ENCODE measurements around the gene COMMD2.

The COMMD2 gene

GRCh38 chr3:149752051-149752787 is at the start of gene COMMD2:
TSS of gene COMMD2 (minus strand) at chr3:149752489. CDS start at chr3:149752444, 45 bp downstream.
- H3K36me3 ChIP-seq (ENCODE audit: low read depth) = peaks cover 38% of the 10 kb centered on the region
- TF ChIP-seq CTCF (IDR thresholded peaks at IDR 0.05; ENCODE audit: poor library complexity, severe bottlenecking) = peak; percentile 52
- DNase-seq (ENCODE audit: low spot score) (peak; percentile 71), ATAC-seq (ENCODE audit: low read depth) (peak; percentile 98)
- peak within 1 kb of the TSS; percentile 86 for H3K4me3 ChIP-seq (ENCODE audit: severe bottlenecking)
- no peaks in the 10 kb centered on the region for H3K9me3 ChIP-seq (ENCODE audit: severe bottlenecking)
- H3K4me1 ChIP-seq (ENCODE audit: insufficient read depth, poor library complexity, severe bottlenecking) = peaks cover 11% of the 10 kb centered on the region
- H3K27ac ChIP-seq (ENCODE audit: poor library complexity, severe bottlenecking) = peak within 1 kb of the TSS; percentile 20
- no peaks in the 10 kb centered on the region for H3K27me3 ChIP-seq (ENCODE audit: insufficient read depth, poor library complexity, severe bottlenecking)

- DNase-seq (ENCODE audit: low spot score) (no peak), ATAC-seq (ENCODE audit: low read depth) (no peak)
- Histone ChIP-seq H3K4me3 (ENCODE audit: severe bottlenecking) (no peak overlapping the region), H3K9me3 (ENCODE audit: severe bottlenecking) (no peaks in the 10 kb centered on the region), H3K4me1 (ENCODE audit: insufficient read depth, poor library complexity, severe bottlenecking) (no peaks in the 10 kb centered on the region), H3K36me3 (ENCODE audit: low read depth) (no peaks in the 10 kb centered on the region), H3K27ac (ENCODE audit: poor library complexity, severe bottlenecking) (no peak overlapping the region), H3K27me3 (ENCODE audit: insufficient read depth, poor library complexity, severe bottlenecking) (no peaks in the 10 kb centered on the region)
- TF ChIP-seq CTCF (IDR thresholded peaks at IDR 0.05; ENCODE audit: poor library complexity, severe bottlenecking) = no peak
Observed at GRCh38 chr3:149801639-149802038, 49.4 kb upstream of the COMMD2 start.

GRCh38 chr3:149801195-149801594 is 48.9 kb upstream of the COMMD2 start:
- no peaks in the 10 kb centered on the region for H3K4me1 ChIP-seq (ENCODE audit: insufficient read depth, poor library complexity, severe bottlenecking)
- no peaks in the 10 kb centered on the region for H3K36me3 ChIP-seq (ENCODE audit: low read depth)
- ATAC-seq (ENCODE audit: low read depth) (no peak), DNase-seq (ENCODE audit: low spot score) (no peak)
- no peak overlapping the region for H3K27ac ChIP-seq (ENCODE audit: poor library complexity, severe bottlenecking)
- H3K27me3 ChIP-seq (ENCODE audit: insufficient read depth, poor library complexity, severe bottlenecking) = no peaks in the 10 kb centered on the region
- H3K4me3 ChIP-seq (ENCODE audit: severe bottlenecking) = no peak overlapping the region
- no peaks in the 10 kb centered on the region for H3K9me3 ChIP-seq (ENCODE audit: severe bottlenecking)
- TF ChIP-seq CTCF (IDR thresholded peaks at IDR 0.05; ENCODE audit: poor library complexity, severe bottlenecking) = no peak

- ATAC-seq (ENCODE audit: low read depth) (no peak), DNase-seq (ENCODE audit: low spot score) (no peak)
- Histone ChIP-seq H3K9me3 (ENCODE audit: severe bottlenecking) (no peaks in the 10 kb centered on the region), H3K4me1 (ENCODE audit: insufficient read depth, poor library complexity, severe bottlenecking) (no peaks in the 10 kb centered on the region), H3K27me3 (ENCODE audit: insufficient read depth, poor library complexity, severe bottlenecking) (no peaks in the 10 kb centered on the region), H3K36me3 (ENCODE audit: low read depth) (no peaks in the 10 kb centered on the region), H3K4me3 (ENCODE audit: severe bottlenecking) (no peak overlapping the region), H3K27ac (ENCODE audit: poor library complexity, severe bottlenecking) (no peak overlapping the region)
- TF ChIP-seq CTCF (IDR thresholded peaks at IDR 0.05; ENCODE audit: poor library complexity, severe bottlenecking) = no peak
Observed at GRCh38 chr3:149800693-149801092, 48.4 kb upstream of the COMMD2 start.

- no peak for TF ChIP-seq CTCF (IDR thresholded peaks at IDR 0.05; ENCODE audit: poor library complexity, severe bottlenecking)
- no peaks in the 10 kb centered on the region for H3K9me3 ChIP-seq (ENCODE audit: severe bottlenecking)
- ATAC-seq (ENCODE audit: low read depth) = no peak
- H3K4me1 ChIP-seq (ENCODE audit: insufficient read depth, poor library complexity, severe bottlenecking) = peaks cover 12% of the 10 kb centered on the region
- no peak for DNase-seq (ENCODE audit: low spot score)
- H3K36me3 ChIP-seq (ENCODE audit: low read depth) = no peaks in the 10 kb centered on the region
- H3K27me3 ChIP-seq (ENCODE audit: insufficient read depth, poor library complexity, severe bottlenecking) = no peaks in the 10 kb centered on the region
- H3K4me3 ChIP-seq (ENCODE audit: severe bottlenecking) = no peak overlapping the region
- no peak overlapping the region for H3K27ac ChIP-seq (ENCODE audit: poor library complexity, severe bottlenecking)
Observed at GRCh38 chr3:149796026-149796425, 43.7 kb upstream of the COMMD2 start.

Measured in RWPE2 (cell line).